Right lobe of liver (tissue), 6 donors: ENCODE results near the gene CLASP2. TPM values are rescaled to one million over a fixed set of nuclear protein-coding genes. Genes with fewer than 3 reads are reported as not detected.
A peak's percentile ranks its signal among the peaks of the same experiment; 100 is the strongest.
"Not testable (repeated sequence)": the region's sequence is repeated elsewhere in the genome, so short reads cannot be mapped to it uniquely, and the experiment has no call there.

Experiments used
- ATAC-seq, 4 donors: fragments of 200-7000 bp; cut with Tn5 transposase; one replicate each; pipeline ENCODE4 v1.9.1; 2020; ENCODE audit warnings: mild to moderate bottlenecking in 4 of 4, moderate library complexity in 4 of 4
- DNase-seq, 3 donors: peaks; one replicate each; pipeline ENCODE4 v3.0.0-alpha.2; 2020
- H3K27ac ChIP-seq, 3 donors: fragments of 200-600 bp; one replicate each; pipeline ENCODE4 v1.8.0; 2022
- H3K27me3 ChIP-seq, 2 donors: fragments of 200-600 bp; one replicate each; pipeline ENCODE4 v1.8.0; 2022
- H3K36me3 ChIP-seq, 4 donors: fragments of 200-600 bp; sonication (generic) in 1 of 4; one replicate each; pipeline versions ENCODE4 v1.5.1 to v1.8.0; 2017 to 2022; ENCODE audit warnings: control low read depth in 1 of 4
- H3K4me1 ChIP-seq, 4 donors: fragments of 200-600 bp; sonication (generic) in 1 of 4; one replicate each; pipeline versions ENCODE4 v1.5.1 to v1.8.0; 2017 to 2022; ENCODE audit warnings: control low read depth in 1 of 4
- H3K4me3 ChIP-seq, 3 donors: fragments of 200-600 bp; one replicate each; pipeline ENCODE4 v1.8.0; 2022
- H3K9me3 ChIP-seq, 4 donors: fragments of 200-600 bp; sonication (generic) in 1 of 4; one replicate each; pipeline versions ENCODE4 v1.5.1 to v1.8.0; 2017 to 2022; ENCODE audit warnings: control low read depth in 1 of 4
- CTCF ChIP-seq, 4 donors: fragments of 200-600 bp in 3 of 4; fragments of 450-650 bp in 1 of 4; IDR thresholded peaks; one replicate each; pipeline versions ENCODE4 v1.5.1 to v1.8.0; 2016 to 2022; ENCODE audit warnings: antibody characterized with exemption in 4 of 4, mild to moderate bottlenecking in 2 of 4
- POLR2A ChIP-seq: fragments of 450-650 bp; IDR thresholded peaks from one replicate; pipeline ENCODE4 v1.6.1; 2017; ENCODE audit warnings: antibody characterized with exemption, mild to moderate bottlenecking
- WGBS: methylation state at CpG from one replicate; pipeline ENCODE4 v1.1.6; 2018; ENCODE audit warnings: low coverage, low lambda C conversion rate; ENCODE audit not compliant: insufficient coverage; ENCODE audit errors: missing lambda C conversion rate; 5-methylcytosine and 5-hydroxymethylcytosine counted together
- intact Hi-C, 2 donors: fragments of 100-400 bp; cut with DNase I; formaldehyde crosslinking; loops; one replicate each; pipeline versions ENCODE4 v1.11.2 to v1.14.1; 2022
- total RNA-seq, 6 experiments: library from RNA; depleted of rRNA in 2 of 6; stranded (reverse); fragments of >200 nt in 2 of 6; fragmentation: NEBNext Ultra II Directional in 3 of 6; extraction: Animal tissue kit (Norgen Biotek cat#: 25700) in 3 of 6; gene quantifications; one replicate each; pipeline versions ENCODE4 v1.1.0 to v1.2.4, GENCODE V29; 2016 to 2023
- donor health status: DM: no; HTN: yes; CAD: no.
- donor health status: DM: no; HTN: no; CAD: no.
- donor health status: DM: no; HTN: no; CAD: no.
- donor health status: DM: no; HTN: yes; CAD: no.
- donor health status: DM: no; HTN: yes; CAD: no.

The CLASP2 gene
- total RNA-seq, 6 experiments from 2014 or later: 15.0 to 19.2 (median 16.5) TPM

GRCh38 chr3:33690341-33690740 lies 27.7 kb downstream of the CLASP2 start:
- H3K27ac ChIP-seq: no peak overlapping the region
- ATAC-seq: no peak
- 96% methylated on average over 2 of the region's 2 CpGs for WGBS

DNA sequence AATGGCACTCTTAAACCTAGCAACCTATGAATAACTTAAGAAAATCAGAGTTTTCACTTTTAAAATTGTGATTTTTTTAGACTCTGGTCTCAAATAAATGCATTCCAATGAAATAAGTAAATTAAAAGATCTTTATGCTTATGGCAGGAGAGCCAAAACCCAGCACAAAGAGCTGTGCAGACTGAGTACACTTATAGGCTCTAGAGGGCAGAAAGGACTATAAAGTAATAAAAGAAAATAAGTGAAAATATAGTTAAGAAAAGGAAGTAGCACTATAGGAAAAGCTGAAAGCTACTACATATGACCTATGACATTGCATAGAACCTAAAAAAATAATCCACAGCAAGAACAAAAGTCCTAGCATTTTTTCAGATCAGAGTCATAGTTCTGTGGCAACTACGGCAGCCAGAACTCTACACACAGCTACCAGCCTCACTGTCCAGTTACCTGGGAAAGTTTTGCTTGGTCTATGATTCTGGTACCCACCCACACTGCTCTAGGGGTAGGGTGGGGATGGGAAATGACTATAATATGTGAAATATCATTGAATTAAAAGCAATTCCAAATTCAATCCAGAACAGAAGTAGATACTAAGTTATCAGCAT lies 30.5 kb downstream of the CLASP2 start:
- no peak overlapping the region for H3K27ac ChIP-seq
- H3K27me3 ChIP-seq: no peaks in the 10 kb centered on the region
- no peak for DNase-seq
- intact Hi-C loops: no loop called here
- H3K4me1 ChIP-seq: peaks cover 0 to 5% (median 1%) of the 10 kb centered on the region in 4 donors
- WGBS: 86% methylated on average over 1 of the region's 1 CpG
- ATAC-seq: no peak
- H3K9me3 ChIP-seq: no peaks in the 10 kb centered on the region
- TF ChIP-seq POLR2A: no peak
- TF ChIP-seq CTCF (IDR thresholded peaks at IDR 0.05): no peak
- H3K4me3 ChIP-seq: no peak overlapping the region
- no peaks in the 10 kb centered on the region for H3K36me3 ChIP-seq

More at GRCh38 chr3:33690341-33690740, 27.7 kb downstream of the CLASP2 start:
- intact Hi-C loops: no loop called here
- Histone ChIP-seq H3K27me3 (no peaks in the 10 kb centered on the region), H3K36me3 (no peaks in the 10 kb centered on the region), H3K4me3 (no peak overlapping the region), H3K9me3 (no peaks in the 10 kb centered on the region), H3K4me1 (no peaks in the 10 kb centered on the region)
- no peak for DNase-seq
- TF ChIP-seq CTCF (IDR thresholded peaks at IDR 0.05): no peak

- ATAC-seq (peak; percentile 67 to 90 (median 82)), DNase-seq (no peak)
- Histone ChIP-seq H3K9me3 (peaks cover 0 to 3% (median 0%) of the 10 kb centered on the region in 4 donors), H3K36me3 (no peaks in the 10 kb centered on the region), H3K4me3 (no peak overlapping the region), H3K27ac (no peak overlapping the region), H3K27me3 (no peaks in the 10 kb centered on the region), H3K4me1 (peaks cover 0 to 7% (median 2%) of the 10 kb centered on the region in 4 donors)
- intact Hi-C loops: no loop called here
- no peak for TF ChIP-seq POLR2A
- no peak for TF ChIP-seq CTCF (IDR thresholded peaks at IDR 0.05)
Measured at GRCh38 chr3:33682770-33683169, 35.3 kb downstream of the CLASP2 start.

DNA sequence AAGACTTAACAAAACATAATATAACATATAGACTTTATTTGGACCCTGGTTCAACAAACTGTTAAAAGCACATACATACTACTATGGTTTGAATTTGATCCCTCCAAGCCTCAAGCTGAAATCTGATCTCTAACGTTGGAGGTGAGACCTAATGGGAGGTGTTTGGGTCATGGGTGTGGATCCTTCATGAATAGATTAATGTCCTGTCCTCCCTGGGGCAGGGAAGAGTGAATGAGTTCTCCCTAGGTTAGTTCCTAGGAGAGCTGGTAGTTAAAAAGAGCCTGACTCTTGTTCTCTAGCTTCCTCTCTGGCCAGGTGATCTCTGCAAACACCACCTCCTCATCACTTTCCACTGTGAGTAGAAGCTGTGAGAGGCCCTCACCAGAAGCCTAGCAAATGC lies 36.4 kb downstream of the CLASP2 start:
- Histone ChIP-seq H3K4me3 (no peak overlapping the region), H3K36me3 (no peaks in the 10 kb centered on the region), H3K4me1 (peaks cover 0 to 7% (median 2%) of the 10 kb centered on the region in 4 donors), H3K27ac (no peak overlapping the region), H3K9me3 (peaks cover 0 to 3% (median 0%) of the 10 kb centered on the region in 4 donors), H3K27me3 (no peaks in the 10 kb centered on the region)
- intact Hi-C loops: no loop called here
- 33% methylated on average over 1 of the region's 1 CpG for WGBS
- TF ChIP-seq CTCF (IDR thresholded peaks at IDR 0.05): no peak
- no peak for TF ChIP-seq POLR2A
- DNase-seq (no peak), ATAC-seq (no peak)

- Histone ChIP-seq H3K4me1 (peaks cover 0 to 5% (median 2%) of the 10 kb centered on the region in 4 donors), H3K27me3 (no peaks in the 10 kb centered on the region), H3K27ac (no peak overlapping the region), H3K9me3 (peaks cover 0 to 3% (median 0%) of the 10 kb centered on the region in 4 donors), H3K36me3 (no peaks in the 10 kb centered on the region), H3K4me3 (no peak overlapping the region)
- no peak for TF ChIP-seq POLR2A
- no peak for TF ChIP-seq CTCF (IDR thresholded peaks at IDR 0.05)
- no peak for DNase-seq
- intact Hi-C loops: no loop called here
- ATAC-seq: no peak
- WGBS: 93% methylated on average over 1 of the region's 1 CpG
Measured at GRCh38 chr3:33678073-33678472, 40.0 kb downstream of the CLASP2 start.

GRCh38 chr3:33673436-33673835 lies 44.6 kb downstream of the CLASP2 start:
- ATAC-seq, DNase-seq, H3K27me3 ChIP-seq, H3K4me3 ChIP-seq, H3K4me1 ChIP-seq, H3K9me3 ChIP-seq, H3K36me3 ChIP-seq, H3K27ac ChIP-seq, intact Hi-C loops: not testable (repeated sequence)
- WGBS: 88% methylated on average over 2 of the region's 3 CpGs
